ENCODE results near the gene FBXO38. TPM values are rescaled to one million over a fixed set of nuclear protein-coding genes. Genes with fewer than 3 reads are reported as not detected.
"Not testable (repeated sequence)": the region's sequence is repeated elsewhere in the genome, so short reads cannot be mapped to it uniquely, and the experiment has no call there.

The FBXO38 gene
- total and polyA plus RNA-seq, 7 donors: 13.3 to 42.7 (median 31.4) TPM

GRCh38 chr5:148459669-148460068 lies 75.9 kb downstream of the FBXO38 start:
- 79 to 89% (median 80%) methylated on average over 1 of the region's 1 CpG for WGBS, 3 donors
- no peak overlapping the region for H3K4me3 ChIP-seq
- DNase-seq: no peak
- no peaks in the 10 kb centered on the region for H3K36me3 ChIP-seq (ENCODE audit: insufficient read depth in 1 of 2, low read depth in 1 of 2)
- H3K27me3 ChIP-seq (ENCODE audit: insufficient read depth in 3 of 3, low read length in 2 of 3): no peaks in the 10 kb centered on the region
- H3K27ac ChIP-seq: no peak overlapping the region
- no peaks in the 10 kb centered on the region for H3K4me1 ChIP-seq
- no peak for ATAC-seq
- H3K9me3 ChIP-seq: no peaks in the 10 kb centered on the region
- intact Hi-C loops (cut with DNase I): no loop called here
- no peak for TF ChIP-seq CTCF (IDR thresholded peaks at IDR 0.05)

- DNase-seq: no peak
- no peak overlapping the region for H3K4me3 ChIP-seq
- H3K27me3 ChIP-seq (ENCODE audit: insufficient read depth in 3 of 3, low read length in 2 of 3): no peaks in the 10 kb centered on the region
- 42 to 66% (median 49%) methylated on average over 4 of the region's 4 CpGs for WGBS, 3 donors
- no peak for ATAC-seq
- H3K4me1 ChIP-seq: no peaks in the 10 kb centered on the region
- no peak for TF ChIP-seq CTCF (IDR thresholded peaks at IDR 0.05)
- intact Hi-C loops (cut with DNase I): no loop called here
- H3K27ac ChIP-seq: no peak overlapping the region
- H3K9me3 ChIP-seq: no peaks in the 10 kb centered on the region
- H3K36me3 ChIP-seq (ENCODE audit: insufficient read depth in 1 of 2, low read depth in 1 of 2): no peaks in the 10 kb centered on the region
Observed at GRCh38 chr5:148465381-148466235, 81.8 kb downstream of the FBXO38 start.

GRCh38 chr5:148466236-148466580 lies 82.5 kb downstream of the FBXO38 start:
- Histone ChIP-seq H3K4me1 (no peaks in the 10 kb centered on the region), H3K27me3 (ENCODE audit: insufficient read depth in 3 of 3, low read length in 2 of 3) (no peaks in the 10 kb centered on the region), H3K27ac (no peak overlapping the region), H3K36me3 (ENCODE audit: insufficient read depth in 1 of 2, low read depth in 1 of 2) (no peaks in the 10 kb centered on the region), H3K4me3 (no peak overlapping the region), H3K9me3 (no peaks in the 10 kb centered on the region)
- intact Hi-C loops (cut with DNase I): no loop called here
- no peak for TF ChIP-seq CTCF (IDR thresholded peaks at IDR 0.05)
- no peak for ATAC-seq
- WGBS, 3 donors: 64 to 75% (median 65%) methylated on average over 4 of the region's 4 CpGs
- no peak for DNase-seq

- H3K4me3 ChIP-seq: no peak overlapping the region
- WGBS, 3 donors: 92 to 97% (median 95%) methylated on average over 1 of the region's 1 CpG
- H3K27me3 ChIP-seq (ENCODE audit: insufficient read depth in 3 of 3, low read length in 2 of 3): no peaks in the 10 kb centered on the region
- H3K4me1 ChIP-seq: no peaks in the 10 kb centered on the region
- H3K27ac ChIP-seq: no peak overlapping the region
- ATAC-seq: no peak
- no peak for TF ChIP-seq CTCF (IDR thresholded peaks at IDR 0.05)
- no peaks in the 10 kb centered on the region for H3K36me3 ChIP-seq (ENCODE audit: insufficient read depth in 1 of 2, low read depth in 1 of 2)
- intact Hi-C loops (cut with DNase I): no loop called here
- no peak for DNase-seq
- H3K9me3 ChIP-seq: no peaks in the 10 kb centered on the region
Observed at GRCh38 chr5:148467958-148468357, 84.2 kb downstream of the FBXO38 start.

GRCh38 chr5:148468746-148469145 lies 85.0 kb downstream of the FBXO38 start:
- H3K4me3 ChIP-seq; intact Hi-C loops (cut with DNase I); H3K36me3 ChIP-seq (ENCODE audit: insufficient read depth in 1 of 2, low read depth in 1 of 2); DNase-seq; H3K9me3 ChIP-seq; H3K27me3 ChIP-seq (ENCODE audit: insufficient read depth in 3 of 3, low read length in 2 of 3); H3K27ac ChIP-seq; ATAC-seq; H3K4me1 ChIP-seq: not testable (repeated sequence)
- WGBS, 3 donors: 80 to 87% (median 86%) methylated on average over 5 of the region's 5 CpGs

All from psoas muscle (tissue), 8 donors.